ENCODE results near the gene OPN4. TPM values are rescaled to one million over a fixed set of nuclear protein-coding genes. Genes with fewer than 3 reads are reported as not detected.

OPN4 gene
- total RNA-seq, 1 donor from 2014 or later: not detected

DNA sequence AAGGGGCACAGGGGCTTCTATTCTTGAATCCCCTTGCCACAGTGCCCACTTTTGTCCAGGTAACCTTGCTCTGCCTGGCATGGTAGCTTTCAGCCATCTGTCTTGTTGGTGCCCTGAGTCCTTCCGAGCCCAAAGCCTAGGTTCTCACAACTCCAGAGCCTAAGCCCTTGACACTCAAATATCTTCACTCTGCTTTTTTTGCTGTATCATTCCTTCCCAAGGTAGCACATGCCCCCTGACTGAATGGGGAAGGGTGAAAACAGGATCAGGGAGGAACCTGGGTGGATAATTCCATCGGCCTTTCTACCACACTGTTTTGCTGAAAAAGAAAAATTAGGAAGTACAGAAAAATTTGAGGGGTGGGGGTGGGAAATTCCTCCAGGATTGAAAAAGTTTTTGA is 51.6 kb downstream of the OPN4 start:
- Mint-ChIP-seq H3K27ac (ENCODE audit: unreplicated experiment) (no peak overlapping the region), H3K4me3 (ENCODE audit: unreplicated experiment) (no peak overlapping the region), H3K36me3 (ENCODE audit: low read depth) (peaks cover 4% of the 10 kb centered on the region), H3K4me1 (ENCODE audit: low read depth) (peaks cover 17% of the 10 kb centered on the region), H3K27me3 (ENCODE audit: low read depth) (no peaks in the 10 kb centered on the region), H3K9me3 (ENCODE audit: low read depth) (no peaks in the 10 kb centered on the region)
- no peak for DNase-seq (ENCODE audit: low spot score)
- TF ChIP-seq, protein P1, sequence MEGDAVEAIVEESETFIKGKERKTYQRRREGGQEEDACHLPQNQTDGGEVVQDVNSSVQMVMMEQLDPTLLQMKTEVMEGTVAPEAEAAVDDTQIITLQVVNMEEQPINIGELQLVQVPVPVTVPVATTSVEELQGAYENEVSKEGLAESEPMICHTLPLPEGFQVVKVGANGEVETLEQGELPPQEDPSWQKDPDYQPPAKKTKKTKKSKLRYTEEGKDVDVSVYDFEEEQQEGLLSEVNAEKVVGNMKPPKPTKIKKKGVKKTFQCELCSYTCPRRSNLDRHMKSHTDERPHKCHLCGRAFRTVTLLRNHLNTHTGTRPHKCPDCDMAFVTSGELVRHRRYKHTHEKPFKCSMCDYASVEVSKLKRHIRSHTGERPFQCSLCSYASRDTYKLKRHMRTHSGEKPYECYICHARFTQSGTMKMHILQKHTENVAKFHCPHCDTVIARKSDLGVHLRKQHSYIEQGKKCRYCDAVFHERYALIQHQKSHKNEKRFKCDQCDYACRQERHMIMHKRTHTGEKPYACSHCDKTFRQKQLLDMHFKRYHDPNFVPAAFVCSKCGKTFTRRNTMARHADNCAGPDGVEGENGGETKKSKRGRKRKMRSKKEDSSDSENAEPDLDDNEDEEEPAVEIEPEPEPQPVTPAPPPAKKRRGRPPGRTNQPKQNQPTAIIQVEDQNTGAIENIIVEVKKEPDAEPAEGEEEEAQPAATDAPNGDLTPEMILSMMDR (IDR thresholded peaks at IDR 0.05): no peak

DNA sequence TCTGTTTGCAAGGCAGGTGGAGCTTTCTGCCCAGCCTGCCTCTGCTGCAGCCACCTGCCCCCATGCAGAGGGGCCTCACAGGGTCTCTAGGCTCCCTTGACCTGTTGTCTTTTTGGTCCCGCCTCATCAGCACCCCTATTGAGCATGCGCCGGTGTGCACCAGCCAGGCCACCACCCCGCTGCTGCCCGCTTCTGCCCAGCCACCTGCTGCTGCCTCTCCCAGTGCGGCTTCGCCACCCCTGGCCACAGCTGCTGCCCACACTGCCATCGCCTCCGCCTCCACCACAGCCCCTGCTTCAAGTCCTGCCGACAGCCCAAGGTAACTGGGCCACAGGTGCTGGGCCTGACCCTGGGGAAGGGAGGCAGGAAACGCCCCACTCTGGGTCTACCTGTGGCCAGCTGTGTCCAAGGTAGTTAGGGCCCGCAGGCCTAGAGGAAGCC is 52.1 kb downstream of the OPN4 start:
- no peaks in the 10 kb centered on the region for H3K27me3 Mint-ChIP-seq (ENCODE audit: low read depth)
- no peak overlapping the region for H3K27ac Mint-ChIP-seq (ENCODE audit: unreplicated experiment)
- peaks cover 4% of the 10 kb centered on the region for H3K36me3 Mint-ChIP-seq (ENCODE audit: low read depth)
- no peaks in the 10 kb centered on the region for H3K9me3 Mint-ChIP-seq (ENCODE audit: low read depth)
- peak; percentile 88 for DNase-seq (ENCODE audit: low spot score)
- no peak overlapping the region for H3K4me3 Mint-ChIP-seq (ENCODE audit: unreplicated experiment)
- TF ChIP-seq, protein P1 (IDR thresholded peaks at IDR 0.05): no peak
- H3K4me1 Mint-ChIP-seq (ENCODE audit: low read depth): peaks cover 18% of the 10 kb centered on the region

DNA sequence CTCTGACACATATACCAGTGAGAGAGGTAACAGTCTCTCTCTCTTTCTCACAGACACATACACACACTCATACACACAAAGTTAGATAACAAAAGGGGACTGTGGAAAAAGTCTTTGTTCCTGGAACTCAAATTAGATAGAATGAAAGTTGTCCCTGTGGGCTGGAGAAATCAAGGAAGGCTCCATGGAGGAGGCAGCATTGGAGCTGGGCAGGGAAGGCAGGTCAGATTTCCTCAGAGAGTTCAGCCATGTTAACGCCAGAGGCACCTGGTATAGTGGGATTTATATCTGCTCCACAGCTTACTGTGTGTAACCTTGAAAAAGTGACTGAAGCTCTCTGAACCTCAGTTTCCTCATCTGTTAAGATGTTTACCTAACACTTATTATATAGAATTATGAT is 52.6 kb downstream of the OPN4 start:
- peaks cover 20% of the 10 kb centered on the region for H3K4me1 Mint-ChIP-seq (ENCODE audit: low read depth)
- H3K27me3 Mint-ChIP-seq (ENCODE audit: low read depth): no peaks in the 10 kb centered on the region
- H3K27ac Mint-ChIP-seq (ENCODE audit: unreplicated experiment): no peak overlapping the region
- DNase-seq (ENCODE audit: low spot score): no peak
- H3K4me3 Mint-ChIP-seq (ENCODE audit: unreplicated experiment): no peak overlapping the region
- TF ChIP-seq, protein P1 (IDR thresholded peaks at IDR 0.05): no peak
- no peaks in the 10 kb centered on the region for H3K9me3 Mint-ChIP-seq (ENCODE audit: low read depth)
- H3K36me3 Mint-ChIP-seq (ENCODE audit: low read depth): peaks cover 3% of the 10 kb centered on the region

DNA sequence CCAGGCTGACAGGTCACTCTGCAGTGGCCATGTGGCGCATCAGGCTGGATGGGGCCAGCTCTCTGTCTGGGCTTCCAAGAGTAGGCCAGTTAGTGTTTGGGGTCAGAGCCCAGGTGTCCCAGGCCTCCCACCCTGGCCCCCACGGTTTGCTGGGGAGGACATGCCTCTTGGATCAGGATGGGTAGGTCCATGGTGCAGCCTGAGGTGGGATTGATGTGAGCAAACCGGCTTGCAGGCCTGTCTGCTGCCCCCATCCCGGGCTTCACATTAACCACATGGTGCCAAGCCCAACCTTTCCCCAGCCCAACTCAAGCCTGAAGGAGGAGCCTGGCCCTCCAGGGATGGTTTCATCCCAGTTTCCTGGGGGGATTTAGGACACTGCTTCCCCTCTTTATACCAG is 53.2 kb downstream of the OPN4 start:
- peak; percentile 63 for DNase-seq (ENCODE audit: low spot score)
- TF ChIP-seq, protein P1 (IDR thresholded peaks at IDR 0.05): no peak
- no peaks in the 10 kb centered on the region for H3K27me3 Mint-ChIP-seq (ENCODE audit: low read depth)
- H3K27ac Mint-ChIP-seq (ENCODE audit: unreplicated experiment): no peak overlapping the region
- H3K4me3 Mint-ChIP-seq (ENCODE audit: unreplicated experiment): no peak overlapping the region
- H3K9me3 Mint-ChIP-seq (ENCODE audit: low read depth): no peaks in the 10 kb centered on the region
- H3K4me1 Mint-ChIP-seq (ENCODE audit: low read depth): peaks cover 24% of the 10 kb centered on the region
- H3K36me3 Mint-ChIP-seq (ENCODE audit: low read depth): no peaks in the 10 kb centered on the region

DNA sequence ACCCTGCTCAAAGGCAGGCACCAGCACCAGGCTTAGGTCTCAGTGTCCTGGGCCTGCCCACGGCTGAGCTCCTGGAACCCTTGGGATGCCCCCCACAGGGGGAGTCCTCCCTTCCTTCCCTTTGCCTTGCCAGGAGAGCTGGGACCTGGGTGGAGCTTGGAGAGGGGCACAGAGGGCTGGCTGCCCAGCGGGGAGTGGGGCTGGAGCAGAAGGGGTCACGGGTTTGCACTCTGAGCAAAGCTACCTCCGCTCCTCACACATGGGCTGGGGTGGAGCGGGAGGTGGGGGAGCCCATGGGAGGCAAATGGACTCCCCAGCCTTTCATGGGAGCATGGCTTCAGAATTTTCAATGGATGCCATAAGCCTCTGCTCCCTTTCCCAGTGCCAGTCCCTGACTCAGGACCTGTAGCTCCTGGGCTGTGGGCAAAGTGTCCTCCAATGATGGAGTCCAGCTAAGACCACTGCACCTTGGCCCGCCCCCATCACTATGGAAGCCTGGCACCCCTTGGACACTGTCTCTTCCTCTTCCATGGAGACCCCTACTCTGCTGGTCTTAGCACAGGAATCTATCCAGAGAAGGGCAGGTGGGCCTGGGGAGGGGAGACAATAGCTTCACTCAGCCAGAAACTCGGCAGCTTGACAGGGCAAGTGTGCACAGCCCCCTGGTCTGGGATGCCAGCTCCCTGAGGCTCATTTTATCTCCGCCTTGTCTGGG is 53.9 kb downstream of the OPN4 start:
- Mint-ChIP-seq H3K4me3 (ENCODE audit: unreplicated experiment) (no peak overlapping the region), H3K27ac (ENCODE audit: unreplicated experiment) (peak overlapping the region; percentile 41), H3K4me1 (ENCODE audit: low read depth) (peaks cover 24% of the 10 kb centered on the region), H3K9me3 (ENCODE audit: low read depth) (no peaks in the 10 kb centered on the region), H3K27me3 (ENCODE audit: low read depth) (no peaks in the 10 kb centered on the region), H3K36me3 (ENCODE audit: low read depth) (no peaks in the 10 kb centered on the region)
- TF ChIP-seq, protein P1 (IDR thresholded peaks at IDR 0.05): no peak
- DNase-seq (ENCODE audit: low spot score): peak; percentile 67
